NCI-H187 (cell line): ENCODE data around the gene TRIB2.
"Not testable (repeated sequence)": the region's sequence is repeated elsewhere in the genome, so short reads cannot be mapped to it uniquely, and the experiment has no call there.

Experiments used
- DNase-seq, 2 experiments: peaks; one replicate each; lab custom pipeline; 2025; lab: John Stamatoyannopoulos, UW

Gene TRIB2

GRCh38 chr2:12716282-12717190 is at the start of gene TRIB2:
Gene TRIB2 (plus strand): TSS chr2:12716936. CDS start chr2:12718308, 1,372 bp downstream.
- DNase-seq = peak; percentile 93

GRCh38 chr2:12669036-12669435 is 47.7 kb upstream of the TRIB2 start:
- DNase-seq = no peak

- no peak for DNase-seq
Observed at GRCh38 chr2:12672711-12673315, 43.9 kb upstream of the TRIB2 start.

- no peak for DNase-seq
Observed at GRCh38 chr2:12674644-12675328, 42.0 kb upstream of the TRIB2 start.

- no peak for DNase-seq
Observed at GRCh38 chr2:12675352-12675795, 41.4 kb upstream of the TRIB2 start.

GRCh38 chr2:12675801-12676200 is 40.9 kb upstream of the TRIB2 start:
- DNase-seq = no peak

- no peak for DNase-seq
Observed at GRCh38 chr2:12676771-12677170, 40.0 kb upstream of the TRIB2 start.

- no peak for DNase-seq
Observed at GRCh38 chr2:12678186-12678585, 38.5 kb upstream of the TRIB2 start.

GRCh38 chr2:12679550-12680072 is 37.1 kb upstream of the TRIB2 start:
- no peak for DNase-seq

- DNase-seq = not testable (repeated sequence)
Observed at GRCh38 chr2:12680115-12680514, 36.6 kb upstream of the TRIB2 start.

- DNase-seq = no peak
Observed at GRCh38 chr2:12682017-12682416, 34.7 kb upstream of the TRIB2 start.

- DNase-seq = no peak
Observed at GRCh38 chr2:12683457-12684100, 33.2 kb upstream of the TRIB2 start.

GRCh38 chr2:12684471-12684936 is 32.2 kb upstream of the TRIB2 start:
- peak in 1 of 2 experiments; percentile 14 for DNase-seq

GRCh38 chr2:12685145-12685544 is 31.6 kb upstream of the TRIB2 start:
- no peak for DNase-seq

- no peak for DNase-seq
Observed at GRCh38 chr2:12685956-12686355, 30.8 kb upstream of the TRIB2 start.

- DNase-seq = no peak
Observed at GRCh38 chr2:12686708-12687283, 29.9 kb upstream of the TRIB2 start.

GRCh38 chr2:12688091-12688490 is 28.6 kb upstream of the TRIB2 start:
- DNase-seq = no peak

- DNase-seq = no peak
Observed at GRCh38 chr2:12688893-12689292, 27.8 kb upstream of the TRIB2 start.

GRCh38 chr2:12693509-12693908 is 23.2 kb upstream of the TRIB2 start:
- no peak for DNase-seq

GRCh38 chr2:12694990-12695774 is 21.6 kb upstream of the TRIB2 start:
- no peak for DNase-seq

GRCh38 chr2:12697617-12698016 is 19.1 kb upstream of the TRIB2 start:
- DNase-seq = no peak
